ENCODE data around the gene NMB.

The NMB gene

DNA sequence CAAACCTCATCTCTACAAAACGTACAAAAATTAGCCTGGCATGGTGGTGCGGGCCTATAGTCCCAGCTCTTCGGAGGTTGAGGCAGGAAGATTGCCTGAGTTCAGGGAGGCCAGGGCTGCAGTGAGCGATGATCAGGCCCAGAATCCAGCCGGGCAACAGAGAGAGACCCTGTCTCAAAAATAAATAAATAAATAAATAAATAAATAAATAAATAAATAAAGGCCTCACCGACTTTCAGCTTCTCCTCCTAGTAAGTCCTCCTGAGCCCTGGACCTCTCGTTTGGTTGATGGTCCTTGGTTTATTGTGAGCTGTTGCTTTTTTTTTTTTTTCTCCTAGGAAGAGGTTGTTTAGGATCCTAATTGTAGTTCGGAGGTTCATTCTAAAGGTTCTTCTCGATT is 29.0 kb downstream of the NMB start:
- Mint-ChIP-seq H3K4me3 (no peak overlapping the region), H3K27me3 (no peaks in the 10 kb centered on the region), H3K27ac (ENCODE audit: low read depth) (no peak overlapping the region), H3K9me3 (no peaks in the 10 kb centered on the region), H3K4me1 (peaks cover 32% of the 10 kb centered on the region), H3K36me3 (ENCODE audit: insufficient read depth) (peaks cover 17% of the 10 kb centered on the region)
- DNase-seq (ENCODE audit: low spot score in 2 of 2) (no peak), ATAC-seq (replicated peaks; ENCODE audit: extremely low read depth, poor library complexity, severe bottlenecking) (no peak)

DNA sequence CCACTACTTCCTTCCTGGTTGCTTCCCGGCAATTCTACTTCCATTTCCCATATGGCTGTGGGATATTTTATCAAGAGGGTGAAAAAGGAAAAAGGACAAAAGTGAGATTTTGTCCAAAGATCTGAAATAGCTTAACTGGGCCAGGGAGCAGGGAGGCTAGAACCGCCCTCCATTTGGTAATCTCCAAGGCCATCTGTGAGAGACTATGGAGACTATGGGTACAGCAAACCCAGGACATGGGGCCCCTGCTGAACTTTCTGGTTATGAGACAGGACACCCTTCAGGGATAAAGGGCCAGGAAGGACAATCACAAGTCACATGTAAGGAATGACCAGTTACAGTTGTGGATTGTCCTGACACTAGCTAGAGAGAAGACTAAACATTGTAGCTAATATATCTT is 32.9 kb downstream of the NMB start:
- Mint-ChIP-seq H3K9me3 (peaks cover 12% of the 10 kb centered on the region), H3K27ac (ENCODE audit: low read depth) (no peak overlapping the region), H3K27me3 (no peaks in the 10 kb centered on the region), H3K4me3 (no peak overlapping the region), H3K36me3 (ENCODE audit: insufficient read depth) (peaks cover 8% of the 10 kb centered on the region), H3K4me1 (peaks cover 10% of the 10 kb centered on the region)
- no peak for ATAC-seq (replicated peaks; ENCODE audit: extremely low read depth, poor library complexity, severe bottlenecking)
- DNase-seq (ENCODE audit: low spot score in 2 of 2): no peak

DNA sequence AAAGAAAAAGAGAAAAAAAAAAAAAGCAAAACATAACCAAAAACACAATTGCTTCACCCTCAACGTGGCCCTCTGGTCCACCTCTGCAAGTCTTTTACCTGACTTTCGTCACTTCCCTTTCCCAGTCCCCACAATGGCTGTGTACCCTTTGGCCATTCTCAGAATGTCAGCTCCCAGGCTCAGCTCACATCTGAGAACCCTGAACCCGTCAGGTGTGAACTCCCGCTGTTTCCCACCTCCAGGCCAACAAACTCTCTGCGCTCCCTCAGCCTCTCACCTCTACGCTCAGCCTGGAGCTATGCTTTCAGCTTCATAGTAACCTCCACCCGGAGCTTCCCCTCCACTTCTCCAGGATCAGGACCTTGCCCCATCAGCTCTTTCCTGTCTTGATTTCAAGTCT is 33.6 kb downstream of the NMB start:
- H3K4me3 Mint-ChIP-seq: no peak overlapping the region
- H3K36me3 Mint-ChIP-seq (ENCODE audit: insufficient read depth): peaks cover 8% of the 10 kb centered on the region
- H3K9me3 Mint-ChIP-seq: peaks cover 15% of the 10 kb centered on the region
- H3K27ac Mint-ChIP-seq (ENCODE audit: low read depth): no peak overlapping the region
- ATAC-seq (replicated peaks; ENCODE audit: extremely low read depth, poor library complexity, severe bottlenecking) (no peak), DNase-seq (ENCODE audit: low spot score in 2 of 2) (no peak)
- H3K4me1 Mint-ChIP-seq: peaks cover 10% of the 10 kb centered on the region
- no peaks in the 10 kb centered on the region for H3K27me3 Mint-ChIP-seq

DNA sequence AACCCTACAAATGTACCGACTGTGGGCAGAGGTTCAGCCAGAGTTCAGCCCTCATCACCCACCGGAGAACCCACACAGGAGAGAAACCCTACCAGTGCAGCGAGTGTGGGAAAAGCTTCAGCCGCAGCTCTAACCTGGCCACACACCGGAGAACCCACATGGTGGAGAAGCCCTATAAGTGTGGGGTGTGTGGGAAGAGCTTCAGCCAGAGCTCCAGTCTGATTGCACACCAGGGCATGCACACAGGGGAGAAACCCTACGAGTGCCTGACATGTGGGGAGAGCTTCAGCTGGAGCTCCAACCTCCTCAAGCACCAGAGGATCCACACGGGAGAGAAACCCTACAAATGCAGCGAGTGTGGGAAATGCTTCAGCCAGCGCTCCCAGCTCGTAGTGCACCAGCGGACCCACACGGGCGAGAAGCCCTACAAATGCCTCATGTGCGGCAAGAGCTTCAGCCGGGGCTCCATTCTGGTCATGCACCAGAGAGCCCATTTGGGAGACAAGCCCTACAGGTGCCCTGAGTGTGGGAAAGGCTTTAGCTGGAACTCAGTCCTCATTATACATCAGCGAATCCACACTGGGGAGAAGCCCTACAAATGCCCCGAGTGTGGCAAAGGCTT is 36.5 kb downstream of the NMB start:
- peaks cover 5% of the 10 kb centered on the region for H3K36me3 Mint-ChIP-seq (ENCODE audit: insufficient read depth)
- no peaks in the 10 kb centered on the region for H3K27me3 Mint-ChIP-seq
- DNase-seq (ENCODE audit: low spot score in 2 of 2) (no peak), ATAC-seq (replicated peaks; ENCODE audit: extremely low read depth, poor library complexity, severe bottlenecking) (no peak)
- H3K27ac Mint-ChIP-seq (ENCODE audit: low read depth): no peak overlapping the region
- peaks cover 10% of the 10 kb centered on the region for H3K4me1 Mint-ChIP-seq
- peaks cover 15% of the 10 kb centered on the region for H3K9me3 Mint-ChIP-seq
- H3K4me3 Mint-ChIP-seq: no peak overlapping the region

DNA sequence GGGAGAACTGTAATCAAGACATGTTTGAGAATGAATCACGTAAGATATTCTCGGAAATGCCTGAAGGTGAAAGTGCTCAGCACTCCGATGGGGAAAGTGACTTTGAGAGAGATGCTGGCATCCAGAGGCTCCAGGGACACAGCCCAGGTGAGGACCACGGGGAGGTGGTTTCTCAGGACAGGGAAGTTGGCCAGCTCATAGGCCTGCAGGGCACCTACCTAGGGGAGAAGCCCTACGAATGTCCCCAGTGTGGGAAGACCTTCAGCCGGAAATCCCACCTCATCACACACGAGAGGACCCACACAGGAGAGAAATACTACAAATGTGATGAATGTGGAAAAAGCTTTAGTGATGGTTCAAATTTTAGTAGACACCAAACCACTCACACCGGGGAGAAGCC is 37.4 kb downstream of the NMB start:
- Mint-ChIP-seq H3K36me3 (ENCODE audit: insufficient read depth) (peaks cover 5% of the 10 kb centered on the region), H3K4me3 (no peak overlapping the region), H3K27ac (ENCODE audit: low read depth) (no peak overlapping the region), H3K9me3 (peaks cover 15% of the 10 kb centered on the region), H3K4me1 (peaks cover 13% of the 10 kb centered on the region), H3K27me3 (no peaks in the 10 kb centered on the region)
- ATAC-seq (replicated peaks; ENCODE audit: extremely low read depth, poor library complexity, severe bottlenecking) (no peak), DNase-seq (ENCODE audit: low spot score in 2 of 2) (no peak)

DNA sequence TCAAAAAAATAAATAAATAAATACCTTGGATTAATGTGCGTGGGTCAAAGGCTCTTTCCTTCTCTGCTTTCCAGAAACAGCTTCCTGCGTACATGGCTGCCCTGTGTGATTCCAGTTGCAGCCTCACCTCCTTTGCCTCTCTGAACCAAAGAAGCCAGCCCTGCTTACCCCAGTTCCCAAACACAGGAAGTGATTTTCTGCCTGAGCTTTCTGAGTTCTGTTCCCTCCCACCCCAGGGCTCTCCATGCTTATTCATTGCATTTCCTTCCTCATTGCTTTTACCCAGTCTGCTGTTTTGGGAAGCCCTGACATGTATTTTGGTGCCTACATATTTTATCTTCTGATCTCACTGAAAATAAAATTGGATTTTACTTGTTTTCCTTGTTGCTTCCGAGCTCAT is 41.8 kb downstream of the NMB start:
- Mint-ChIP-seq H3K27me3 (no peaks in the 10 kb centered on the region), H3K27ac (ENCODE audit: low read depth) (no peak overlapping the region), H3K9me3 (peaks cover 13% of the 10 kb centered on the region), H3K4me1 (peaks cover 19% of the 10 kb centered on the region), H3K4me3 (no peak overlapping the region), H3K36me3 (ENCODE audit: insufficient read depth) (peaks cover 2% of the 10 kb centered on the region)
- DNase-seq (ENCODE audit: low spot score in 2 of 2): no peak
- no peak for ATAC-seq (replicated peaks; ENCODE audit: extremely low read depth, poor library complexity, severe bottlenecking)

DNA sequence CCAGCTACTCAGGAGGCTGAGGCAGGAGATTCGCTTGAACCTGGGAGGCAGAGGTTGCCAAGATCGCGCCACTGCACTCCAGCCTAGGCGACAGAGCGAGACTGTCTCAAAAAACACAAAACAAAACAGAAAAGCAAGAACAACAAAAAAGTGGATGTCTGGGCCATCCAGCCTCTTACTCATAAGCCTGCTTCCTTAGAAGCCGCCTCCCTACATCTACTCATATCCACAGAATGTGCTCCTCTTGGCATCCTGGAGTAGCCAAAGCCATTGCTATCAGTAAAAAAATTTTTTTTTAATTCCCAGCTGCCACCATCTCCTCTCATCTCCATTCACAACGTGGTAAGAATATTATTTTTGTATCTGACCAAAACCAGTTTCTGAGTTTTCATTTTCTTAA is 46.4 kb downstream of the NMB start:
- Mint-ChIP-seq H3K4me3 (no peak overlapping the region), H3K27me3 (no peaks in the 10 kb centered on the region), H3K4me1 (peaks cover 34% of the 10 kb centered on the region), H3K9me3 (no peaks in the 10 kb centered on the region), H3K36me3 (ENCODE audit: insufficient read depth) (peaks cover 5% of the 10 kb centered on the region), H3K27ac (ENCODE audit: low read depth) (no peak overlapping the region)
- no peak for DNase-seq (ENCODE audit: low spot score in 2 of 2)
- ATAC-seq (replicated peaks; ENCODE audit: extremely low read depth, poor library complexity, severe bottlenecking): no peak

DNA sequence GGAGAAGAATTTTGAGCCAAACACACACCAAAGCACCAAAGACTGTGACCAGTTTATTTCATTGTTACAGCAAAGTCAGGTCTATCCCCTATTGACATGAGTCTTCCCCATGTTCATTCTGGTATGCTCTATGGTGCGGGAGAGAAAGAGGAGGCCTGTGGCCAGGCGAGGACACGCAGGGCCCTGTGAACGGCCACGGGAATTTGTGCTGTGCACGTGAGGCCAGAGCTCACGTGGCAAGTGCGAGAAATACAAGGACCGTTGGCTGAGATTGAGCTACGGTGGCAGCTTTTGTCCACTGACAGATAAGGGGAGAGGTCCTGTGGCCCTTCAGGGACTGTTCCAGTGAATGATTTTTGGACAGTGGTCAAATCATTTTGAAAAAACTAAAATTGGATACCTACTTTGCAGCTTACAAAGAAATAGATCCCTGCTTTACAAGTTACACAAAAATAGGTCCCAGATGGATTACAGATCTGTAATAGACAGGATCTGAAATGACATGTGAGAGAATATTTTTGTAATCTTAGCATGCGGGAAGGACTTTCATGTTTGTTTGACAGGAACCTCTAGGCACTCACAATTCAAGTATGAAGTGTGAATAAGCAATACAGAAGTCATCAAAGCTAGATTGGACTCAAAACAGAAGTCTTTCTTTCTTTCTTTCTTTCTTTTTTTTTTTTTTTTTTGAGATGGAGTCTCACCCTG is 48.0 kb downstream of the NMB start:
- Mint-ChIP-seq H3K36me3 (ENCODE audit: insufficient read depth) (peaks cover 4% of the 10 kb centered on the region), H3K4me1 (peaks cover 43% of the 10 kb centered on the region)

DNA sequence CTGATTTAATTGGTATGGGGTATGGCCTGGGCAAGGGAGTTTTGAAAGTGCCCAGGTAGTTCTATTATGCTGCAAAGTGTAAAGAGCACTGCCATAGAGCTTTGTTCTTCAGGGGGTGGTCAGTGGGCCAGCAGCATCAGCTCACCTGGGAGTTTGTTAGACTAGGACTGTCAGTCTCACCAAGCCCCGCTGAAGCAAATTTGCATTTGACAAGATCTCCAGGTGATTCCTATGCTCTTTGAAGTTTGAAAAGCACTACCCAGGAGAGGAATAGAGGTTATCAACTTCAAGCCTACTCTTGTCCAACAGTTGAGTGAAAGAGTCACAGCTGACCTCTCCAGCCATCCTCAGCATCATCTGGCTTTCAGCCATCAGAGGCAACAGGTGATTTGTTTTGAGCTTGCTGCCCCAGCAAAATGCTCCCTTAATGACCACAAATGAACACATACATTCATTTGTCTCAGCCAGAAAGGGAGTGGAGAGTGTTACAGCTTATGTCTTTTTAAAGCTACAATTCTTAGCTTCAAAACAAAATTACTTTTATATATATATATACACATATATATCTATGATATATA is 49.2 kb downstream of the NMB start:
- H3K27me3 Mint-ChIP-seq: no peaks in the 10 kb centered on the region
- ATAC-seq (replicated peaks; ENCODE audit: extremely low read depth, poor library complexity, severe bottlenecking) (no peak), DNase-seq (ENCODE audit: low spot score in 2 of 2) (no peak)
- peaks cover 4% of the 10 kb centered on the region for H3K36me3 Mint-ChIP-seq (ENCODE audit: insufficient read depth)
- peaks cover 53% of the 10 kb centered on the region for H3K4me1 Mint-ChIP-seq
- H3K9me3 Mint-ChIP-seq: no peaks in the 10 kb centered on the region
- no peak overlapping the region for H3K27ac Mint-ChIP-seq (ENCODE audit: low read depth)
- H3K4me3 Mint-ChIP-seq: no peak overlapping the region

More for the DNA sequence above, 48.0 kb downstream of the NMB start:
- H3K27me3 Mint-ChIP-seq: no peaks in the 10 kb centered on the region
- H3K9me3 Mint-ChIP-seq: no peaks in the 10 kb centered on the region
- DNase-seq (ENCODE audit: low spot score in 2 of 2): no peak
- H3K4me3 Mint-ChIP-seq: no peak overlapping the region
- H3K27ac Mint-ChIP-seq (ENCODE audit: low read depth): no peak overlapping the region
- ATAC-seq (replicated peaks; ENCODE audit: extremely low read depth, poor library complexity, severe bottlenecking): no peak

DNA sequence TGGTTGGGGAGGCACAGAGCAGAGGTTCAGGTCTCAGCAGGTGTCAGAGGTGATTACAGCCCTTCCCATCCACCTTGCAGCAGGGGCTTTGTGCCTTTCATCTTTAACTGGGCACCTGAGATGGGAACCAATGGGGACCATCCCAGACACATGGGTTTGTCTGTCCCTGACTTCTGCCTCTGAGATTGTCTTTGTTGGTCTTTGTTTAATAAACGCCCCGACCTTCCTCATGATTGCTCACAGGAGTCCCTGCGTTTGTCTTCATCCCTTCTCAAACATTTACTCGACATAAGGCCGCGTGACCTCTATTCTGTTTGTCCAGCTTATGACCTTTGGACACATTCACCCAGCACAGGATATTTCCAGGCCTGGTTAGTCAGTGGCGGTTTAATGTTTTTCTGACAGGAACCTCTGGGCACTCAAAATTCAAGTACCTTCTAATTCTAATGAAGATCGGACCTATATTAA is 51.3 kb downstream of the NMB start:
- Mint-ChIP-seq H3K36me3 (ENCODE audit: insufficient read depth) (peaks cover 4% of the 10 kb centered on the region), H3K27ac (ENCODE audit: low read depth) (no peak overlapping the region), H3K27me3 (no peaks in the 10 kb centered on the region), H3K4me1 (peaks cover 55% of the 10 kb centered on the region), H3K9me3 (no peaks in the 10 kb centered on the region), H3K4me3 (no peak overlapping the region)
- DNase-seq (ENCODE audit: low spot score in 2 of 2) (no peak), ATAC-seq (replicated peaks; ENCODE audit: extremely low read depth, poor library complexity, severe bottlenecking) (no peak)

DNA sequence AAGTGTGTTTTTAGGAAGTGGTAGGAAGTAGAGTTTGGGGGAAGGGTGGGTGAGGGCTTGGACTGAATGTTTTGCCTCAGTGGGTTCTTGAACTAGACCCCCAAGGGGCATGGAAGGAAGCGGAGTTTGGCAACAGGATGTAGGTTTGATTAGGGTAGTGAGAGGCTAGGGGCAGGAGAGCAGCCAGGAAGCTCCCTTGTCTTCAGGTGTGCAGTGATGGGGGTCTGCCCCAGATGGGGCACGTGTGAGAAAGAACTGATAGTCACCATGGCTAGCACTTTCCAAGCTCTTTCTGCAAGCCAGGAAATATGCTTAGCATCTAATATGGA is 52.5 kb downstream of the NMB start:
- ATAC-seq (replicated peaks; ENCODE audit: extremely low read depth, poor library complexity, severe bottlenecking) (no peak), DNase-seq (ENCODE audit: low spot score in 2 of 2) (no peak)
- H3K27ac Mint-ChIP-seq (ENCODE audit: low read depth): peak overlapping the region; percentile 90
- H3K36me3 Mint-ChIP-seq (ENCODE audit: insufficient read depth): peaks cover 4% of the 10 kb centered on the region
- H3K4me1 Mint-ChIP-seq: peaks cover 64% of the 10 kb centered on the region
- H3K27me3 Mint-ChIP-seq: no peaks in the 10 kb centered on the region
- H3K9me3 Mint-ChIP-seq: no peaks in the 10 kb centered on the region
- H3K4me3 Mint-ChIP-seq: peak overlapping the region; percentile 48
